A673 (cell line): Measurements from ENCODE around the gene EEF2KMT. TPM values are rescaled to one million over a fixed set of nuclear protein-coding genes. Genes with fewer than 3 reads are reported as not detected.

Experiments used
- BruUV-seq: library from RNA; stranded (reverse); fragments of 400-500 nt; replicated peaks from 2 replicates; lab custom pipeline; 2021; lab: Mats Ljungman, UMichigan
- CTCF ChIA-PET: fragments of 300-600 bp; sonication (Branson Sonifier 250); formaldehyde crosslinking; loops from one replicate; lab custom pipeline; 2022; ENCODE audit warnings: antibody characterized with exemption; lab: Charles Lee
- POLR2A ChIA-PET: fragments of 300-600 bp; sonication (Branson Sonifier 250); formaldehyde crosslinking; loops from one replicate; lab custom pipeline; 2022; ENCODE audit warnings: antibody characterized with exemption; ENCODE audit not compliant: low non-redundant PET; lab: Charles Lee
- DNase-seq: peaks from one replicate; pipeline ENCODE4 v3.0.0-alpha.2; 2015; ENCODE audit warnings: low spot score
- H3K27ac ChIP-seq: fragments of 200-600 bp; sonication (generic); 2 replicates; pipeline ENCODE4 v1.5.1; 2016; ENCODE audit warnings: mixed run types, low read depth, mild to moderate bottlenecking, mixed read lengths, antibody characterized with exemption, low read length; ENCODE audit not compliant: poor library complexity, severe bottlenecking
- H3K27me3 ChIP-seq: fragments of 200-600 bp; sonication (generic); replicated peaks from 2 replicates; pipeline ENCODE4 v1.6.1; 2017; ENCODE audit warnings: mixed run types, low read depth, mild to moderate bottlenecking, mixed read lengths, antibody characterized with exemption, low read length; ENCODE audit not compliant: insufficient read depth, poor library complexity
- H3K36me3 ChIP-seq: fragments of 200-600 bp; sonication (generic); 2 replicates; pipeline ENCODE4 v1.6.1; 2016; ENCODE audit warnings: mixed run types, mild to moderate bottlenecking, mixed read lengths, antibody characterized with exemption, low read length; ENCODE audit not compliant: insufficient read depth, poor library complexity, severe bottlenecking
- H3K4me1 ChIP-seq: fragments of 200-600 bp; sonication (generic); 2 replicates; pipeline ENCODE4 v1.6.1; 2017; ENCODE audit warnings: mixed run types, mild to moderate bottlenecking, mixed read lengths, antibody characterized with exemption, low read length; ENCODE audit not compliant: insufficient read depth, poor library complexity, severe bottlenecking
- H3K4me3 ChIP-seq: fragments of 200-600 bp; sonication (generic); 2 replicates; pipeline ENCODE4 v1.5.1; 2016; ENCODE audit warnings: low read depth, mixed run types, mild to moderate bottlenecking, mixed read lengths, low read length; ENCODE audit not compliant: poor library complexity, severe bottlenecking
- H3K9me3 ChIP-seq: fragments of 200-600 bp; sonication (generic); 2 replicates; pipeline ENCODE4 v1.6.1; 2016; ENCODE audit warnings: mixed run types, low read depth, mild to moderate bottlenecking, mixed read lengths, antibody characterized with exemption, low read length; ENCODE audit not compliant: poor library complexity, severe bottlenecking
- EZH2 ChIP-seq: fragments of 200-600 bp; sonication (generic); IDR thresholded peaks from 2 replicates; pipeline ENCODE4 v1.6.1; 2017; ENCODE audit warnings: borderline replicate concordance, low read depth, mild to moderate bottlenecking, mixed read lengths, antibody characterized with exemption, low read length; ENCODE audit not compliant: poor library complexity, severe bottlenecking
- intact Hi-C: fragments of 100-400 bp; cut with micrococcal nuclease; formaldehyde crosslinking; loops from one replicate; pipeline ENCODE4 v1.10.0; 2022; ENCODE audit not compliant: unreplicated experiment
- total RNA-seq: library from RNA; stranded (reverse); gene quantifications from 2 replicates; pipeline ENCODE4 v1.2.3, GENCODE V29; 2021
- TF ChIP-seq, protein P1 (sequence below): fragments of 300-800, 200-600 bp; sonication (generic); conservative IDR thresholded peaks from 2 replicates; pipeline ENCODE4 v1.5.1; 2017; ENCODE audit warnings: low read depth, mild to moderate bottlenecking, antibody characterized with exemption, low read length, moderate library complexity, mixed read lengths

The EEF2KMT gene
- total RNA-seq, 1 experiment from 2014 or later = 21.4 TPM

- Histone ChIP-seq H3K36me3 (no peaks in the 10 kb centered on the region), H3K9me3 (no peaks in the 10 kb centered on the region), H3K4me1 (no peaks in the 10 kb centered on the region), H3K4me3 (no peak overlapping the region), H3K27me3 (peaks cover 25% of the 10 kb centered on the region), H3K27ac (no peak overlapping the region)
- no TSS peak for BruUV-seq
- TF ChIP-seq EZH2 = no peak
- TF ChIP-seq, protein P1, sequence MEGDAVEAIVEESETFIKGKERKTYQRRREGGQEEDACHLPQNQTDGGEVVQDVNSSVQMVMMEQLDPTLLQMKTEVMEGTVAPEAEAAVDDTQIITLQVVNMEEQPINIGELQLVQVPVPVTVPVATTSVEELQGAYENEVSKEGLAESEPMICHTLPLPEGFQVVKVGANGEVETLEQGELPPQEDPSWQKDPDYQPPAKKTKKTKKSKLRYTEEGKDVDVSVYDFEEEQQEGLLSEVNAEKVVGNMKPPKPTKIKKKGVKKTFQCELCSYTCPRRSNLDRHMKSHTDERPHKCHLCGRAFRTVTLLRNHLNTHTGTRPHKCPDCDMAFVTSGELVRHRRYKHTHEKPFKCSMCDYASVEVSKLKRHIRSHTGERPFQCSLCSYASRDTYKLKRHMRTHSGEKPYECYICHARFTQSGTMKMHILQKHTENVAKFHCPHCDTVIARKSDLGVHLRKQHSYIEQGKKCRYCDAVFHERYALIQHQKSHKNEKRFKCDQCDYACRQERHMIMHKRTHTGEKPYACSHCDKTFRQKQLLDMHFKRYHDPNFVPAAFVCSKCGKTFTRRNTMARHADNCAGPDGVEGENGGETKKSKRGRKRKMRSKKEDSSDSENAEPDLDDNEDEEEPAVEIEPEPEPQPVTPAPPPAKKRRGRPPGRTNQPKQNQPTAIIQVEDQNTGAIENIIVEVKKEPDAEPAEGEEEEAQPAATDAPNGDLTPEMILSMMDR = no peak
- ChIA-PET POLR2A (no interaction called here), CTCF (no interaction called here)
- intact Hi-C loops = no loop called here
- no peak for DNase-seq
Observed at GRCh38 chr16:5060073-5060641, 37.4 kb downstream of the EEF2KMT start.

- CTCF ChIA-PET = no interaction called here
- Histone ChIP-seq H3K9me3 (no peaks in the 10 kb centered on the region), H3K27me3 (peaks cover 21% of the 10 kb centered on the region), H3K4me3 (no peak overlapping the region), H3K36me3 (no peaks in the 10 kb centered on the region), H3K4me1 (no peaks in the 10 kb centered on the region), H3K27ac (no peak overlapping the region)
- intact Hi-C loops = no loop called here
- no peak for TF ChIP-seq EZH2
- TF ChIP-seq, protein P1 = no peak
- POLR2A ChIA-PET = no interaction called here
- DNase-seq = no peak
- no TSS peak for BruUV-seq
Observed at GRCh38 chr16:5059386-5060072, 38.1 kb downstream of the EEF2KMT start.

- POLR2A ChIA-PET = no interaction called here
- intact Hi-C loops = no loop called here
- no peaks in the 10 kb centered on the region for H3K9me3 ChIP-seq
Observed at GRCh38 chr16:5058476-5058875, 39.1 kb downstream of the EEF2KMT start.

More at GRCh38 chr16:5058476-5058875, 39.1 kb downstream of the EEF2KMT start:
- Histone ChIP-seq H3K27me3 (peaks cover 14% of the 10 kb centered on the region), H3K4me3 (no peak overlapping the region), H3K36me3 (no peaks in the 10 kb centered on the region), H3K4me1 (no peaks in the 10 kb centered on the region), H3K27ac (no peak overlapping the region)
- DNase-seq = peak; percentile 55
- CTCF ChIA-PET = no interaction called here
- TF ChIP-seq, protein P1 = peak; percentile 28; the same call in 1 of the 2 replicates
- no peak for TF ChIP-seq EZH2
- BruUV-seq = no TSS peak
